GM13977 (cell line): Measurements from ENCODE around the gene C3orf38.
"Not testable (repeated sequence)": the region's sequence is repeated elsewhere in the genome, so short reads cannot be mapped to it uniquely, and the experiment has no call there.

Experiments
- DNase-seq: peaks from one replicate; pipeline ENCODE4 v3.0.0; 2012; ENCODE audit warnings: low spot score
- in situ Hi-C: fragments of 300-500 bp; cut with MboI; formaldehyde crosslinking; loops from one replicate; pipeline ENCODE4 v1.12.0; 2022; ENCODE audit warnings: low sequenced_read_pairs, low pct_unique_long_range_greater_than_20kb, mixed read lengths, inconsistent platforms; ENCODE audit not compliant: unreplicated experiment
- TF ChIP-seq, protein P1 (sequence below): IDR thresholded peaks from 2 replicates; pipeline ENCODE4 v1.5.1; 2012; ENCODE audit warnings: mild to moderate bottlenecking, control low read depth; ENCODE audit not compliant: insufficient read depth; ENCODE audit errors: extremely low read depth, missing control alignments

The C3orf38 gene

DNA sequence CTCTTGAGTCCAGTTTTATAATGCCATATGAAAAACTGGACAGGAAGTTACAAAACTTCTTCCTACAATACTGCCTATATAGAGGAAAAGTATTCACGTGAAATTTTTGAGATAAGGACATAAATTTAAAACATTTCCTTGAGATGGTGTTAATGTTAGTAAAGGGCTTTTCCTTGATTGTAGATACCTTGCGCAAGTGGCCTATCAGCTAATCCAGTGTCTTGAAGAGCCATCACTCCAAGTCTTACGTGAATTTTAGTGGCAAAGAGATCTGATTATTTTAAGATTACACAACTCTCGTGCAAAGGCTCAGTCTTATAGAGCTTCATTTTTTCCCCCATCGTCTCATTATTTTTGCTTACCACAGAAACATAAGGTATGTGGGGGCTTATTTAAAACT, 18.4 kb downstream of the C3orf38 start:
- in situ Hi-C loops = no loop called here
- no peak for DNase-seq
- TF ChIP-seq, protein P1, sequence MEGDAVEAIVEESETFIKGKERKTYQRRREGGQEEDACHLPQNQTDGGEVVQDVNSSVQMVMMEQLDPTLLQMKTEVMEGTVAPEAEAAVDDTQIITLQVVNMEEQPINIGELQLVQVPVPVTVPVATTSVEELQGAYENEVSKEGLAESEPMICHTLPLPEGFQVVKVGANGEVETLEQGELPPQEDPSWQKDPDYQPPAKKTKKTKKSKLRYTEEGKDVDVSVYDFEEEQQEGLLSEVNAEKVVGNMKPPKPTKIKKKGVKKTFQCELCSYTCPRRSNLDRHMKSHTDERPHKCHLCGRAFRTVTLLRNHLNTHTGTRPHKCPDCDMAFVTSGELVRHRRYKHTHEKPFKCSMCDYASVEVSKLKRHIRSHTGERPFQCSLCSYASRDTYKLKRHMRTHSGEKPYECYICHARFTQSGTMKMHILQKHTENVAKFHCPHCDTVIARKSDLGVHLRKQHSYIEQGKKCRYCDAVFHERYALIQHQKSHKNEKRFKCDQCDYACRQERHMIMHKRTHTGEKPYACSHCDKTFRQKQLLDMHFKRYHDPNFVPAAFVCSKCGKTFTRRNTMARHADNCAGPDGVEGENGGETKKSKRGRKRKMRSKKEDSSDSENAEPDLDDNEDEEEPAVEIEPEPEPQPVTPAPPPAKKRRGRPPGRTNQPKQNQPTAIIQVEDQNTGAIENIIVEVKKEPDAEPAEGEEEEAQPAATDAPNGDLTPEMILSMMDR = no peak

- TF ChIP-seq, protein P1 = peak; percentile 61
- peak; percentile 42 for DNase-seq
- in situ Hi-C loops = no loop called here
Observed at GRCh38 chr3:88180398-88180999, 30.7 kb downstream of the C3orf38 start.

- in situ Hi-C loops, DNase-seq: not testable (repeated sequence)
Observed at GRCh38 chr3:88182165-88182918, 32.6 kb downstream of the C3orf38 start.

- in situ Hi-C loops = no loop called here
- TF ChIP-seq, protein P1 = no peak
- no peak for DNase-seq
Observed at GRCh38 chr3:88188436-88188835, 38.7 kb downstream of the C3orf38 start.

- peak; percentile 19 for DNase-seq
- TF ChIP-seq, protein P1 = no peak
- in situ Hi-C loops = no loop called here
Observed at GRCh38 chr3:88189361-88189810, 39.6 kb downstream of the C3orf38 start.

- TF ChIP-seq, protein P1 = no peak
- in situ Hi-C loops = no loop called here
- DNase-seq = no peak
Observed at GRCh38 chr3:88191872-88192409, 42.2 kb downstream of the C3orf38 start.

DNA sequence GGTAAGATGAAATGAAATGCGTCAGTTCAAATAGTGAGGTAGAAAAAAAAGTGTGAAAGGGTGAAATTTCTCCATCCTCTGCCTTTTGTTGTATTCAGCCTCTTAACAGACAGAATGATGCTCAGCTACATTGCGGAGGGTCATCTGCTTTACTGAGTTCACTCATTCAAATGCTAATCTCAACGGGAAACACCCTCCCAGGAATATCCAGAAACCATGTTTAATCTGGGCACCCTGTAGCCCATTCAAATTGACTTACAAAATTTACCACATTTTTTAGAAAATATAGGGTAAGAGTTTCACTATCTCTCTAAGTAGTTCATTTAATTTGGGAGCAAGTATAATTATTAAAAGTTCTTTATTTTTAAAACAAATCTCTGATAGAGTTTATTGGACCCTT, 42.9 kb downstream of the C3orf38 start:
- in situ Hi-C loops = no loop called here
- TF ChIP-seq, protein P1 = no peak
- DNase-seq = no peak
